ENCODE measurements around the gene EFCC1.

EFCC1 gene

GRCh38 chr3:128970740-128971047 is 30.4 kb upstream of the EFCC1 start:
- no peaks in the 10 kb centered on the region for H3F3A ChIP-seq (ENCODE audit: insufficient read depth, low read length)
- no peaks in the 10 kb centered on the region for H3K27me3 ChIP-seq (replicated peaks; ENCODE audit: insufficient read depth, low read length)
- H3K9me3 ChIP-seq (replicated peaks; ENCODE audit: insufficient read depth, low read length), result no peaks in the 10 kb centered on the region
- H3K4me3 ChIP-seq (ENCODE audit: low read length), result no peak overlapping the region
- H3K79me2 ChIP-seq (ENCODE audit: low read length), result no peaks in the 10 kb centered on the region
- H4K20me1 ChIP-seq (ENCODE audit: insufficient read depth, low read length), result no peaks in the 10 kb centered on the region
- no peaks in the 10 kb centered on the region for H3K9me2 ChIP-seq (replicated peaks; ENCODE audit: insufficient read depth, low read length)
- H3K36me3 ChIP-seq (replicated peaks; ENCODE audit: insufficient read depth, low read length), result no peaks in the 10 kb centered on the region
- no peak for TF ChIP-seq EZH2 (optimal IDR thresholded peaks at IDR 0.05; ENCODE audit: low read depth, low read length)
- no peak for TF ChIP-seq EZH2phosphoT487 (IDR thresholded peaks at IDR 0.05; ENCODE audit: low read length)
- no peak for TF ChIP-seq CTCF (IDR thresholded peaks at IDR 0.05; ENCODE audit: low read length)
- no peak overlapping the region for H3K4me2 ChIP-seq (ENCODE audit: low read depth, low read length)
- H2AFZ ChIP-seq (ENCODE audit: low read length), result no peak overlapping the region
- no peak overlapping the region for H3K27ac ChIP-seq (ENCODE audit: low read length)
- DNase-seq, result no peak
- H3K4me1 ChIP-seq (ENCODE audit: low read length), result no peaks in the 10 kb centered on the region
- no peak overlapping the region for H3K9ac ChIP-seq (ENCODE audit: low read length)

GRCh38 chr3:128971421-128972100 is 29.5 kb upstream of the EFCC1 start:
- TF ChIP-seq CTCF (IDR thresholded peaks at IDR 0.05; ENCODE audit: low read length) (no peak), EZH2phosphoT487 (IDR thresholded peaks at IDR 0.05; ENCODE audit: low read length) (no peak), EZH2 (optimal IDR thresholded peaks at IDR 0.05; ENCODE audit: low read depth, low read length) (no peak)
- Histone ChIP-seq H3K9ac (ENCODE audit: low read length) (no peak overlapping the region), H3F3A (ENCODE audit: insufficient read depth, low read length) (no peaks in the 10 kb centered on the region)

GRCh38 chr3:128973988-128974564 is 27.0 kb upstream of the EFCC1 start:
- Histone ChIP-seq H3K36me3 (replicated peaks; ENCODE audit: insufficient read depth, low read length) (no peaks in the 10 kb centered on the region), H3K79me2 (ENCODE audit: low read length) (no peaks in the 10 kb centered on the region), H3K4me2 (ENCODE audit: low read depth, low read length) (no peak overlapping the region), H2AFZ (ENCODE audit: low read length) (no peak overlapping the region), H3F3A (ENCODE audit: insufficient read depth, low read length) (no peaks in the 10 kb centered on the region), H4K20me1 (ENCODE audit: insufficient read depth, low read length) (no peaks in the 10 kb centered on the region), H3K9me2 (replicated peaks; ENCODE audit: insufficient read depth, low read length) (no peaks in the 10 kb centered on the region), H3K9me3 (replicated peaks; ENCODE audit: insufficient read depth, low read length) (no peaks in the 10 kb centered on the region), H3K4me3 (ENCODE audit: low read length) (no peak overlapping the region), H3K4me1 (ENCODE audit: low read length) (no peaks in the 10 kb centered on the region), H3K27me3 (replicated peaks; ENCODE audit: insufficient read depth, low read length) (no peaks in the 10 kb centered on the region), H3K27ac (ENCODE audit: low read length) (no peak overlapping the region), H3K9ac (ENCODE audit: low read length) (no peak overlapping the region)
- no peak for TF ChIP-seq EZH2 (optimal IDR thresholded peaks at IDR 0.05; ENCODE audit: low read depth, low read length)
- TF ChIP-seq CTCF (IDR thresholded peaks at IDR 0.05; ENCODE audit: low read length), result no peak
- TF ChIP-seq EZH2phosphoT487 (IDR thresholded peaks at IDR 0.05; ENCODE audit: low read length), result no peak
- no peak for DNase-seq

More at GRCh38 chr3:128971421-128972100, 29.5 kb upstream of the EFCC1 start:
- Histone ChIP-seq H3K4me1 (ENCODE audit: low read length) (no peaks in the 10 kb centered on the region), H3K27ac (ENCODE audit: low read length) (no peak overlapping the region), H2AFZ (ENCODE audit: low read length) (no peak overlapping the region), H3K4me2 (ENCODE audit: low read depth, low read length) (no peak overlapping the region), H4K20me1 (ENCODE audit: insufficient read depth, low read length) (no peaks in the 10 kb centered on the region), H3K79me2 (ENCODE audit: low read length) (no peaks in the 10 kb centered on the region), H3K27me3 (replicated peaks; ENCODE audit: insufficient read depth, low read length) (no peaks in the 10 kb centered on the region), H3K9me3 (replicated peaks; ENCODE audit: insufficient read depth, low read length) (no peaks in the 10 kb centered on the region), H3K36me3 (replicated peaks; ENCODE audit: insufficient read depth, low read length) (no peaks in the 10 kb centered on the region), H3K9me2 (replicated peaks; ENCODE audit: insufficient read depth, low read length) (no peaks in the 10 kb centered on the region), H3K4me3 (ENCODE audit: low read length) (no peak overlapping the region)
- DNase-seq, result no peak
